ENCODE data around the gene PDXK. TPM values are rescaled to one million over a fixed set of nuclear protein-coding genes. Genes with fewer than 3 reads are reported as not detected.

The PDXK gene
- total RNA-seq, 1 donor from 2014 or later, result 12.5 TPM

- H3K4me1 ChIP-seq (ENCODE audit: control insufficient read depth in 3 of 3, insufficient read depth in 3 of 3, low read length in 3 of 3), result peaks cover 0 to 2% (median 0%) of the 10 kb centered on the region in 3 donors
- peaks cover 12 to 21% (median 20%) of the 10 kb centered on the region in 3 donors for H3K36me3 ChIP-seq (ENCODE audit: control insufficient read depth in 3 of 3, insufficient read depth in 3 of 3, low read length in 3 of 3)
- H3K27ac ChIP-seq (ENCODE audit: low read depth, low read length), result no peak overlapping the region
- H3K27me3 ChIP-seq (ENCODE audit: control insufficient read depth in 3 of 3, insufficient read depth in 3 of 3, low read length in 3 of 3), result no peaks in the 10 kb centered on the region
- H3K9ac ChIP-seq (ENCODE audit: low read depth in 1 of 3, low read length in 3 of 3), result no peak overlapping the region
- no peak overlapping the region for H3K4me3 ChIP-seq (ENCODE audit: low read length in 3 of 3)
- no peaks in the 10 kb centered on the region for H3K9me3 ChIP-seq (ENCODE audit: control insufficient read depth in 3 of 3, low read length in 3 of 3)
Measured at GRCh38 chr21:43741423-43742096, 22.6 kb downstream of the PDXK start.

- Histone ChIP-seq H3K36me3 (ENCODE audit: control insufficient read depth in 3 of 3, insufficient read depth in 3 of 3, low read length in 3 of 3) (peaks cover 18 to 31% (median 29%) of the 10 kb centered on the region in 3 donors), H3K27ac (ENCODE audit: low read depth, low read length) (no peak overlapping the region), H3K4me1 (ENCODE audit: control insufficient read depth in 3 of 3, insufficient read depth in 3 of 3, low read length in 3 of 3) (peaks cover 0 to 2% (median 0%) of the 10 kb centered on the region in 3 donors), H3K9me3 (ENCODE audit: control insufficient read depth in 3 of 3, low read length in 3 of 3) (no peaks in the 10 kb centered on the region), H3K4me3 (ENCODE audit: low read length in 3 of 3) (no peak overlapping the region), H3K9ac (ENCODE audit: low read depth in 1 of 3, low read length in 3 of 3) (no peak overlapping the region), H3K27me3 (ENCODE audit: control insufficient read depth in 3 of 3, insufficient read depth in 3 of 3, low read length in 3 of 3) (no peaks in the 10 kb centered on the region)
Measured at GRCh38 chr21:43743947-43744346, 25.0 kb downstream of the PDXK start.

- Histone ChIP-seq H3K36me3 (ENCODE audit: control insufficient read depth in 3 of 3, insufficient read depth in 3 of 3, low read length in 3 of 3) (peaks cover 18 to 31% (median 29%) of the 10 kb centered on the region in 3 donors), H3K4me3 (ENCODE audit: low read length in 3 of 3) (no peak overlapping the region)
Measured at GRCh38 chr21:43744725-43745124, 25.8 kb downstream of the PDXK start.

GRCh38 chr21:43745772-43746517 lies 27.0 kb downstream of the PDXK start:
- no peak overlapping the region for H3K4me3 ChIP-seq (ENCODE audit: low read length in 3 of 3)
- peaks cover 25 to 35% (median 33%) of the 10 kb centered on the region in 3 donors for H3K36me3 ChIP-seq (ENCODE audit: control insufficient read depth in 3 of 3, insufficient read depth in 3 of 3, low read length in 3 of 3)
- H3K9ac ChIP-seq (ENCODE audit: low read depth in 1 of 3, low read length in 3 of 3), result no peak overlapping the region
- H3K27me3 ChIP-seq (ENCODE audit: control insufficient read depth in 3 of 3, insufficient read depth in 3 of 3, low read length in 3 of 3), result no peaks in the 10 kb centered on the region
- no peaks in the 10 kb centered on the region for H3K9me3 ChIP-seq (ENCODE audit: control insufficient read depth in 3 of 3, low read length in 3 of 3)
- peaks cover 0 to 2% (median 0%) of the 10 kb centered on the region in 3 donors for H3K4me1 ChIP-seq (ENCODE audit: control insufficient read depth in 3 of 3, insufficient read depth in 3 of 3, low read length in 3 of 3)
- H3K27ac ChIP-seq (ENCODE audit: low read depth, low read length), result no peak overlapping the region

More at GRCh38 chr21:43744725-43745124, 25.8 kb downstream of the PDXK start:
- Histone ChIP-seq H3K9ac (ENCODE audit: low read depth in 1 of 3, low read length in 3 of 3) (no peak overlapping the region), H3K27ac (ENCODE audit: low read depth, low read length) (no peak overlapping the region), H3K9me3 (ENCODE audit: control insufficient read depth in 3 of 3, low read length in 3 of 3) (no peaks in the 10 kb centered on the region), H3K27me3 (ENCODE audit: control insufficient read depth in 3 of 3, insufficient read depth in 3 of 3, low read length in 3 of 3) (no peaks in the 10 kb centered on the region), H3K4me1 (ENCODE audit: control insufficient read depth in 3 of 3, insufficient read depth in 3 of 3, low read length in 3 of 3) (peaks cover 0 to 2% (median 0%) of the 10 kb centered on the region in 3 donors)

- H3K36me3 ChIP-seq (ENCODE audit: control insufficient read depth in 3 of 3, insufficient read depth in 3 of 3, low read length in 3 of 3), result peaks cover 40 to 49% (median 45%) of the 10 kb centered on the region in 3 donors
- no peaks in the 10 kb centered on the region for H3K27me3 ChIP-seq (ENCODE audit: control insufficient read depth in 3 of 3, insufficient read depth in 3 of 3, low read length in 3 of 3)
- H3K4me3 ChIP-seq (ENCODE audit: low read length in 3 of 3), result no peak overlapping the region
- no peak overlapping the region for H3K9ac ChIP-seq (ENCODE audit: low read depth in 1 of 3, low read length in 3 of 3)
- H3K4me1 ChIP-seq (ENCODE audit: control insufficient read depth in 3 of 3, insufficient read depth in 3 of 3, low read length in 3 of 3), result no peaks in the 10 kb centered on the region
- H3K9me3 ChIP-seq (ENCODE audit: control insufficient read depth in 3 of 3, low read length in 3 of 3), result no peaks in the 10 kb centered on the region
- no peak overlapping the region for H3K27ac ChIP-seq (ENCODE audit: low read depth, low read length)
Measured at GRCh38 chr21:43748622-43749021, 29.7 kb downstream of the PDXK start.

GRCh38 chr21:43749651-43750262 lies 30.8 kb downstream of the PDXK start:
- no peaks in the 10 kb centered on the region for H3K4me1 ChIP-seq (ENCODE audit: control insufficient read depth in 3 of 3, insufficient read depth in 3 of 3, low read length in 3 of 3)
- H3K27me3 ChIP-seq (ENCODE audit: control insufficient read depth in 3 of 3, insufficient read depth in 3 of 3, low read length in 3 of 3), result no peaks in the 10 kb centered on the region
- H3K9ac ChIP-seq (ENCODE audit: low read depth in 1 of 3, low read length in 3 of 3), result no peak overlapping the region
- H3K36me3 ChIP-seq (ENCODE audit: control insufficient read depth in 3 of 3, insufficient read depth in 3 of 3, low read length in 3 of 3), result peaks cover 35 to 44% (median 43%) of the 10 kb centered on the region in 3 donors
- no peaks in the 10 kb centered on the region for H3K9me3 ChIP-seq (ENCODE audit: control insufficient read depth in 3 of 3, low read length in 3 of 3)
- H3K4me3 ChIP-seq (ENCODE audit: low read length in 3 of 3), result no peak overlapping the region
- no peak overlapping the region for H3K27ac ChIP-seq (ENCODE audit: low read depth, low read length)

- no peaks in the 10 kb centered on the region for H3K27me3 ChIP-seq (ENCODE audit: control insufficient read depth in 3 of 3, insufficient read depth in 3 of 3, low read length in 3 of 3)
- no peaks in the 10 kb centered on the region for H3K9me3 ChIP-seq (ENCODE audit: control insufficient read depth in 3 of 3, low read length in 3 of 3)
- peaks cover 36 to 45% (median 44%) of the 10 kb centered on the region in 3 donors for H3K36me3 ChIP-seq (ENCODE audit: control insufficient read depth in 3 of 3, insufficient read depth in 3 of 3, low read length in 3 of 3)
- no peak overlapping the region for H3K4me3 ChIP-seq (ENCODE audit: low read length in 3 of 3)
- no peaks in the 10 kb centered on the region for H3K4me1 ChIP-seq (ENCODE audit: control insufficient read depth in 3 of 3, insufficient read depth in 3 of 3, low read length in 3 of 3)
- no peak overlapping the region for H3K9ac ChIP-seq (ENCODE audit: low read depth in 1 of 3, low read length in 3 of 3)
- H3K27ac ChIP-seq (ENCODE audit: low read depth, low read length), result no peak overlapping the region
Measured at GRCh38 chr21:43750339-43751033, 31.6 kb downstream of the PDXK start.

- Histone ChIP-seq H3K9ac (ENCODE audit: low read depth in 1 of 3, low read length in 3 of 3) (no peak overlapping the region), H3K36me3 (ENCODE audit: control insufficient read depth in 3 of 3, insufficient read depth in 3 of 3, low read length in 3 of 3) (peaks cover 43 to 50% (median 45%) of the 10 kb centered on the region in 3 donors), H3K27ac (ENCODE audit: low read depth, low read length) (no peak overlapping the region), H3K9me3 (ENCODE audit: control insufficient read depth in 3 of 3, low read length in 3 of 3) (no peaks in the 10 kb centered on the region), H3K27me3 (ENCODE audit: control insufficient read depth in 3 of 3, insufficient read depth in 3 of 3, low read length in 3 of 3) (no peaks in the 10 kb centered on the region), H3K4me3 (ENCODE audit: low read length in 3 of 3) (no peak overlapping the region), H3K4me1 (ENCODE audit: control insufficient read depth in 3 of 3, insufficient read depth in 3 of 3, low read length in 3 of 3) (no peaks in the 10 kb centered on the region)
Measured at GRCh38 chr21:43751955-43752591, 33.1 kb downstream of the PDXK start.

- H3K27me3 ChIP-seq (ENCODE audit: control insufficient read depth in 3 of 3, insufficient read depth in 3 of 3, low read length in 3 of 3), result no peaks in the 10 kb centered on the region
- no peak overlapping the region for H3K27ac ChIP-seq (ENCODE audit: low read depth, low read length)
- H3K36me3 ChIP-seq (ENCODE audit: control insufficient read depth in 3 of 3, insufficient read depth in 3 of 3, low read length in 3 of 3), result peaks cover 38 to 43% (median 39%) of the 10 kb centered on the region in 3 donors
- no peak overlapping the region for H3K9ac ChIP-seq (ENCODE audit: low read depth in 1 of 3, low read length in 3 of 3)
- H3K4me3 ChIP-seq (ENCODE audit: low read length in 3 of 3), result no peak overlapping the region
- H3K4me1 ChIP-seq (ENCODE audit: control insufficient read depth in 3 of 3, insufficient read depth in 3 of 3, low read length in 3 of 3), result peaks cover 3 to 4% (median 3%) of the 10 kb centered on the region in 3 donors
- H3K9me3 ChIP-seq (ENCODE audit: control insufficient read depth in 3 of 3, low read length in 3 of 3), result no peaks in the 10 kb centered on the region
Measured at GRCh38 chr21:43752758-43753438, 34.0 kb downstream of the PDXK start.
